GM12874 (cell line): ENCODE results near the gene RAPGEF2.

Experiments used
- CTCF ChIP-seq: IDR thresholded peaks from 2 replicates; pipeline ENCODE4 v1.5.1; 2011; ENCODE audit warnings: low read depth, mild to moderate bottlenecking, control low read depth, low read length, moderate library complexity; ENCODE audit not compliant: insufficient read depth

The RAPGEF2 gene

GRCh38 chr4:159174645-159175084 lies 71.8 kb downstream of the RAPGEF2 start:
- TF ChIP-seq CTCF, result no peak

DNA sequence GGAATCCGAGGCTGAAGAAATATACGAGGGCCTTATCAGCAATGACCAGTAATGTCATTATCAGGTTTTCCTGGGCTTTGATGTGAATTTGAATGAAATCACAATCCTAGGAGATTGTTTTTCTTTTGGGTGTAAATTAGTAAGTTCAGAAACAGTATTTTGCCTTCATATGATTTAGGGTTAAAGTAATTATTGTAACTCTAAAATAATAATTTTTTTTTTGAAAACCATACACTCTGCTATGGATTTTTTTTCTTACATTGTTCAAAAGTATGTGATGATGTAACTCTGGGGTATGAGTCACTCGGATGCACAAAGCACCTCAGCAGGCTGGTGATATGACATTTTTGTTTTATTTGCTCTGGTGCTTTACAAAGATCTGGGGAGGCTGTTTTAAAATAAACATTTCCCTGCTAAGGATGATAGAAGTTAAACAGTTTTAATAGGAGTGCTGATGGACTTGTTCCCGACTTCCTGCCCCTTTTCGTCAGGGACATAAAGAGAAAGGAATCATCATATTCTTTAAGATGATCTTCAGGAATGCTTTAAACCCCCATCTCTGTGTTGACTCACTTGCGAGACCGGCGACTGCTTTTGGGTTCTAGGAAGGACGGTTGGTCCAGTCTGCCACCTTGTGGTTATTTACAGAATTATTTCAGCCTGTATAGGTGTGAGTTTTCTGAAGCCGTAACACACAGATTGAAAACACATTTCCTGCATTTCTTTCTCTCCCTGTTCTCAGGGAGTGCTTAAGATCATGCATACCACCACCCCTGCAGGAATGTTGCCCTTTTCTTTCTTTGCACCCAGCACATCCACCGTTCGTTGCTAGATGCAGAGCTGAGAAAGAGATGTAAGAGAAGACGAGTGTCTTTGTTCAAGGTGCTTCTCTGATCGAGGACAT lies 72.5 kb downstream of the RAPGEF2 start:
- peak; percentile 65 for TF ChIP-seq CTCF

GRCh38 chr4:159175989-159176375 lies 73.1 kb downstream of the RAPGEF2 start:
- TF ChIP-seq CTCF, result no peak

GRCh38 chr4:159177265-159178150 lies 74.6 kb downstream of the RAPGEF2 start:
- TF ChIP-seq CTCF, result no peak

DNA sequence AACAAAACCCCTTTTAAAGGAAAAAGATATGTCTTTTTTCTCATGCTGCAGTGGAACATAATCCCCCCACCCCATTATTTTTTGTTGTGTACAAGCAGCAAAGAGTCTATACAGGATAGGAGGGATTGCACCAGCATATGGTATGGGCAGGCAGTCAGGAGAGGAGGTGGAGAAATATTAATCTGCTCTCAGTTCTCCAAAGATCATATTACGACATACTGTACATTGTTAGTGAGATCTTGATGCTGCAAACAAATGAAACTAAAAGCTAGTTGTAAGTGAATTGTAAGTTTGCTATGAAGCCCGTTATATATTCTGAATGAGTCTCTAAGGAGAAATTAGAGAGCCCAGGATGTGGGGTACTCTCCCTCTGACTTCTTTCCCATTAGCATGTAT lies 75.3 kb downstream of the RAPGEF2 start:
- no peak for TF ChIP-seq CTCF

DNA sequence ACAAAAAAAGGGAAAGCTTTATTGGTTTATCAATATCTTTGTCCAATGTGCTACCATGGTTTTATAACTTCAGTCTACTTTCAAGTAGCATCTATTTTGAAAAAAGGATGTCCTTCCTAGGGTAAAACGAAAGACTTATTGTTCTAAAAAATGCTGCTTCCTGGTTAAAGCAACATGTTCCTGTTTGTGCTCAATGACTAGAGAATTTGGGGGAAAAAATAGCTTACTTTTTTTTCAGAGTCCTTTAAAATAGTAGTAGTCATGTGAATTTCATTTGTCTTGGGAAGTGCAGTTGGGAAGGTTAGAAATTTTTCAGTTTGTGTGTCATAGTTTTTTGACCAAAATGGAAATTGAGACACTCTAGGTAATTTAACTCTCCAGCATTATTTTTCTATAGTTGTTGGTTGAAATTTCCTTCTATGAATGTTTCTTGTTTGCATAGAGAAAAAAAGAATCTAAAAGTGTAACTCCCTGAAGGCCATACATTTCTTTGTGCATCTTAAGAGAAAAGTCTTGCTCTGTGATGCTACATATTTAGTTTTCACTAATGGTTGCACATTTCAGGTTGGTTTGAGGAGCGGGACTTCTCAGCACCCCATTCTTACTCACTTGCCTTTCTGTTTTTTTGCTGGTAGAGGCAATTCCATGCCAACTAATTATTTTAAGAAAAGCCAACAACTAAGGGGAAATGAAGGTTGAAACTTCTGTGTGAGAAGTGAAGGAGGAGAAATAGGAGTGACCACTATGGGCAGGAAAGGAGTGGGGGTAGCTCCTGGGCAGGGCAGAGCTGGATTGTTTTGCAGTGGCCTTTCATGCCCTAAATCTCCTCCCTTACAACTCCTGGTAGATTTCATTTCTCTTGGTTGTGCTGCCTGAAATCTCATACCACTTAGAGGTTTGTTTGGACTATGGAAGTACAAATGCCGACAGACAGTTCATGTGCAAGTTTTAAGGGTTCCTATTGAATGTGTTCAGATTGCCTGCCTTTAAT lies 76.4 kb downstream of the RAPGEF2 start:
- TF ChIP-seq CTCF, result no peak
